ENCODE measurements around the gene TMCC2. TPM values are rescaled to one million over a fixed set of nuclear protein-coding genes. Genes with fewer than 3 reads are reported as not detected.

Gene TMCC2
- total and polyA plus RNA-seq, 2 donors (not counting 1 experiment from before 2014, with no cell fraction given) = 2.0 to 4.0 TPM

GRCh38 chr1:205182930-205183329, 44.8 kb upstream of the TMCC2 start:
- Mint-ChIP-seq H3K9me3 (ENCODE audit: insufficient read depth) (no peaks in the 10 kb centered on the region), H3K4me1 (no peaks in the 10 kb centered on the region), H3K27ac (no peak overlapping the region), H3K27me3 (no peaks in the 10 kb centered on the region), H3K4me3 (no peak overlapping the region)
- H3K9ac ChIP-seq (ENCODE audit: low read length) = no peak overlapping the region
- H3K27me3 ChIP-seq (replicated peaks in 1 of 4; ENCODE audit: control extremely low read depth in 1 of 4, control insufficient read depth in 3 of 4, insufficient read depth in 4 of 4, low read length in 3 of 4) = no peaks in the 10 kb centered on the region
- H4K20me1 ChIP-seq (ENCODE audit: control insufficient read depth, insufficient read depth, low read length, poor library complexity, severe bottlenecking) = peaks cover 7% of the 10 kb centered on the region
- H3K4me3 ChIP-seq (ENCODE audit: control extremely low read depth in 1 of 5, extremely low read depth in 1 of 5, insufficient read depth in 1 of 5, low read depth in 2 of 5, low read length in 4 of 5) = no peak overlapping the region
- ChIA-PET CTCF (no interaction called here), POLR2A (no interaction called here)
- no peak for DNase-seq
- no peak for ATAC-seq (ENCODE audit: low read depth)
- H3K79me2 ChIP-seq (ENCODE audit: control insufficient read depth, insufficient read depth, low read length) = peaks cover 11% of the 10 kb centered on the region
- TF ChIP-seq CTCF (IDR thresholded peaks at IDR 0.05) (no peak), EZH2 (IDR thresholded peaks at IDR 0.05; ENCODE audit: borderline replicate concordance, insufficient read depth, low read depth, low read length, poor library complexity, severe bottlenecking) (no peak)
- H2AFZ ChIP-seq (ENCODE audit: insufficient read depth, low read depth, low read length, poor library complexity, severe bottlenecking) = no peak overlapping the region
- no peak overlapping the region for H3K4me2 ChIP-seq (replicated peaks; ENCODE audit: low read depth, low read length, poor library complexity, severe bottlenecking)
- H3K9me3 ChIP-seq (ENCODE audit: control extremely low read depth in 1 of 3, control insufficient read depth in 2 of 3, insufficient read depth in 1 of 3, low read length in 2 of 3) = no peaks in the 10 kb centered on the region
- intact Hi-C loops (cut with micrococcal nuclease) = no loop called here
- H3K36me3 ChIP-seq (replicated peaks in 1 of 2; ENCODE audit: control extremely low read depth in 1 of 2, control insufficient read depth in 1 of 2, extremely low read depth in 1 of 2, insufficient read depth in 2 of 2, low read length in 1 of 2) = peaks cover 4 to 30% of the 10 kb centered on the region in 2 experiments
- WGBS (ENCODE audit: insufficient coverage) = no CpG with 5 or more reads among the region's 2 CpGs
- no peaks in the 10 kb centered on the region for H3K4me1 ChIP-seq (ENCODE audit: control insufficient read depth in 2 of 2, insufficient read depth in 2 of 2, low read length in 2 of 2)
- H3K27ac ChIP-seq (ENCODE audit: low read length in 2 of 2) = no peak overlapping the region

GRCh38 chr1:205183676-205184335, 43.9 kb upstream of the TMCC2 start:
- Histone ChIP-seq H2AFZ (ENCODE audit: insufficient read depth, low read depth, low read length, poor library complexity, severe bottlenecking) (no peak overlapping the region), H3K4me3 (ENCODE audit: control extremely low read depth in 1 of 5, extremely low read depth in 1 of 5, insufficient read depth in 1 of 5, low read depth in 2 of 5, low read length in 4 of 5) (no peak overlapping the region), H3K4me1 (ENCODE audit: control insufficient read depth in 2 of 2, insufficient read depth in 2 of 2, low read length in 2 of 2) (no peaks in the 10 kb centered on the region), H3K9ac (ENCODE audit: low read length) (no peak overlapping the region), H3K4me2 (replicated peaks; ENCODE audit: low read depth, low read length, poor library complexity, severe bottlenecking) (no peak overlapping the region), H3K36me3 (replicated peaks in 1 of 2; ENCODE audit: control extremely low read depth in 1 of 2, control insufficient read depth in 1 of 2, extremely low read depth in 1 of 2, insufficient read depth in 2 of 2, low read length in 1 of 2) (peaks cover 3 to 30% of the 10 kb centered on the region in 2 experiments), H3K9me3 (ENCODE audit: control extremely low read depth in 1 of 3, control insufficient read depth in 2 of 3, insufficient read depth in 1 of 3, low read length in 2 of 3) (no peaks in the 10 kb centered on the region), H4K20me1 (ENCODE audit: control insufficient read depth, insufficient read depth, low read length, poor library complexity, severe bottlenecking) (peaks cover 9% of the 10 kb centered on the region), H3K79me2 (ENCODE audit: control insufficient read depth, insufficient read depth, low read length) (peaks cover 11% of the 10 kb centered on the region), H3K27me3 (replicated peaks in 1 of 4; ENCODE audit: control extremely low read depth in 1 of 4, control insufficient read depth in 3 of 4, insufficient read depth in 4 of 4, low read length in 3 of 4) (no peaks in the 10 kb centered on the region), H3K27ac (ENCODE audit: low read length in 2 of 2) (no peak overlapping the region)
- ChIA-PET POLR2A (no interaction called here), CTCF (interaction anchor here (0.7 kb wide), 1 partner anchor 34 kb away, joined by 3 read pairs; no protein-coding TSS in a partner anchor)
- intact Hi-C loops (cut with micrococcal nuclease) = no loop called here
- Mint-ChIP-seq H3K4me1 (no peaks in the 10 kb centered on the region), H3K27ac (no peak overlapping the region), H3K27me3 (no peaks in the 10 kb centered on the region), H3K9me3 (ENCODE audit: insufficient read depth) (no peaks in the 10 kb centered on the region), H3K4me3 (no peak overlapping the region)
- no peak for TF ChIP-seq CTCF (IDR thresholded peaks at IDR 0.05)
- no peak for TF ChIP-seq EZH2 (IDR thresholded peaks at IDR 0.05; ENCODE audit: borderline replicate concordance, insufficient read depth, low read depth, low read length, poor library complexity, severe bottlenecking)
- WGBS (ENCODE audit: insufficient coverage) = no CpG with 5 or more reads among the region's 4 CpGs
- DNase-seq (no peak), ATAC-seq (ENCODE audit: low read depth) (no peak)
